HepG2 (cell line): ENCODE measurements around the gene TTLL6. TPM values are rescaled to one million over a fixed set of nuclear protein-coding genes. Genes with fewer than 3 reads are reported as not detected.

ENCODE experiments used
- ATAC-seq: fragments of 200-7000 bp; cut with Tn5 transposase; 3 replicates; pipeline ENCODE4 v1.9.1; 2020; ENCODE audit warnings: mild to moderate bottlenecking, moderate library complexity
- BruUV-seq: library from RNA; stranded (reverse); fragments of 400-500 nt; replicated peaks from 2 replicates; lab custom pipeline; 2021; lab: Mats Ljungman, UMichigan
- CTCF ChIA-PET: fragments of 300-600 bp; formaldehyde crosslinking; extraction: SDS; loops from one replicate; lab custom pipeline; 2021; ENCODE audit warnings: low total read pairs, inconsistent platforms, low intra/inter-chr PET ratio; lab: Yijun Ruan, JAX
- POLR2A ChIA-PET: fragments of 350-600 bp; sonication (Branson Sonifier 250); formaldehyde crosslinking; loops from one replicate; lab custom pipeline; 2020; ENCODE audit warnings: antibody characterized with exemption, inconsistent platforms; lab: Yijun Ruan, JAX
- DNase-seq: peaks from one replicate; pipeline ENCODE4 v3.0.0-alpha.2; 2015; ENCODE audit warnings: low spot score
- FAIRE-seq: peaks from 3 replicates; lab custom pipeline; 2011; peaks lifted over from hg19 to GRCh38; lab: Jason Lieb, UNC
- H2AFZ ChIP-seq: one replicate; pipeline ENCODE4 v1.6.1; 2011; ENCODE audit warnings: low read length, inconsistent platforms
- H3K27ac ChIP-seq: fragments of 300-600 bp; 3 replicates; pipeline ENCODE4 v1.8.0; 2011; ENCODE audit warnings: mixed run types, mild to moderate bottlenecking, mixed read lengths, low read length, inconsistent platforms; ENCODE audit not compliant: insufficient read depth; ENCODE audit errors: extremely low read length
- H3K27me3 ChIP-seq, 2 experiments: fragments of 200-600 bp in 1 of 2; 2 replicates in 1 of 2; 3 replicates in 1 of 2; pipeline versions ENCODE4 v1.6.0 to v1.8.0; 2011; ENCODE audit warnings: low read length in 2 of 2, mild to moderate bottlenecking in 2 of 2, moderate library complexity in 2 of 2, inconsistent platforms in 1 of 2; ENCODE audit not compliant: insufficient read depth in 2 of 2, control insufficient read depth in 1 of 2
- H3K36me3 ChIP-seq, 2 experiments: fragments of 200-600 bp in 1 of 2; replicated peaks in 1 of 2; 2 replicates in 1 of 2; 3 replicates in 1 of 2; pipeline versions ENCODE4 v1.5.1 to v1.8.0; 2011; ENCODE audit warnings: low read length in 2 of 2, inconsistent platforms in 1 of 2; ENCODE audit not compliant: insufficient read depth in 2 of 2, control insufficient read depth in 1 of 2
- H3K4me1 ChIP-seq: 2 replicates; pipeline ENCODE4 v1.5.1; 2012; ENCODE audit warnings: low read length, inconsistent platforms; ENCODE audit not compliant: insufficient read depth
- H3K4me2 ChIP-seq: 2 replicates; pipeline ENCODE4 v1.6.0; 2011; ENCODE audit warnings: low read depth, low read length, inconsistent platforms
- H3K4me3 ChIP-seq, 3 experiments: fragments of 200-600 bp in 1 of 3; sonication (generic), shearing (Covaris generic) in 1 of 3; replicated peaks in 1 of 3; 2 replicates each; pipeline ENCODE4 v1.5.1; 2011 to 2016; ENCODE audit warnings: low read length in 3 of 3, inconsistent platforms in 2 of 3, low read depth in 2 of 3, mild to moderate bottlenecking in 2 of 3, control low read depth in 1 of 3, mixed read lengths in 1 of 3; ENCODE audit not compliant: insufficient read depth in 1 of 3
- H3K79me2 ChIP-seq: one replicate; pipeline ENCODE4 v1.6.1; 2011; ENCODE audit warnings: low read length, inconsistent platforms; ENCODE audit not compliant: insufficient read depth
- H3K9ac ChIP-seq: 2 replicates; pipeline ENCODE4 v1.6.0; 2011; ENCODE audit warnings: mild to moderate bottlenecking, low read depth, low read length, inconsistent platforms; ENCODE audit not compliant: insufficient read depth
- H3K9me3 ChIP-seq: 2 replicates; pipeline ENCODE4 v1.5.1; 2012; ENCODE audit warnings: mild to moderate bottlenecking, low read length
- H4K20me1 ChIP-seq: 2 replicates; pipeline ENCODE4 v1.6.0; 2011; ENCODE audit warnings: inconsistent platforms, mild to moderate bottlenecking, low read length, moderate library complexity; ENCODE audit not compliant: insufficient read depth
- EED ChIP-seq: sonication (generic); formaldehyde crosslinking; IDR thresholded peaks from 2 replicates; pipeline ENCODE4 v1.5.0; 2020; ENCODE audit warnings: mild to moderate bottlenecking, missing genetic modification reagents
- HNRNPK ChIP-seq: fragments of 200-400 bp; formaldehyde crosslinking; IDR thresholded peaks from 2 replicates; pipeline ENCODE4 v1.6.1; 2018; ENCODE audit warnings: low read length, low read depth, moderate library complexity, mild to moderate bottlenecking; ENCODE audit not compliant: poor library complexity, severe bottlenecking
- ISL2 ChIP-seq: sonication (generic); formaldehyde crosslinking; IDR thresholded peaks from 2 replicates; pipeline ENCODE4 v1.5.0; 2020; ENCODE audit warnings: missing genetic modification reagents
- KDM2A ChIP-seq: sonication (generic); formaldehyde crosslinking; IDR thresholded peaks from 2 replicates; pipeline ENCODE4 v1.4.0; 2020; ENCODE audit warnings: low read depth, missing genetic modification reagents, borderline replicate concordance
- NAIF1 ChIP-seq: sonication (generic); formaldehyde crosslinking; IDR thresholded peaks from 2 replicates; pipeline ENCODE4 v1.5.0; 2020; ENCODE audit warnings: mild to moderate bottlenecking, missing genetic modification reagents, borderline replicate concordance
- SRSF9 ChIP-seq: fragments of 200-400 bp; formaldehyde crosslinking; IDR thresholded peaks from 2 replicates; pipeline ENCODE4 v1.6.1; 2018; ENCODE audit warnings: borderline replicate concordance, mild to moderate bottlenecking, low read depth, low read length; ENCODE audit not compliant: insufficient read depth, poor library complexity, severe bottlenecking
- XRCC5 ChIP-seq: fragments of 200-400 bp; formaldehyde crosslinking; optimal IDR thresholded peaks from 2 replicates; pipeline ENCODE3; 2017; ENCODE audit warnings: mild to moderate bottlenecking, low read length
- ZBTB21 ChIP-seq: sonication (generic); formaldehyde crosslinking; IDR thresholded peaks from 2 replicates; pipeline ENCODE4 v1.4.0; 2020; ENCODE audit warnings: missing genetic modification reagents
- ZNF256 ChIP-seq: sonication (generic); formaldehyde crosslinking; conservative IDR thresholded peaks from 2 replicates; pipeline ENCODE4 v1.4.0; 2020; ENCODE audit warnings: missing genetic modification reagents
- ZNF282 ChIP-seq: fragments of 450-650 bp; IDR thresholded peaks from 2 replicates; pipeline ENCODE4 v1.6.1; 2018; ENCODE audit not compliant: partially characterized antibody
- ZNF451 ChIP-seq: sonication (generic); formaldehyde crosslinking; IDR thresholded peaks from 2 replicates; pipeline ENCODE4 v1.5.0; 2020; ENCODE audit warnings: mild to moderate bottlenecking, missing genetic modification reagents
- ZNF629 ChIP-seq: sonication (generic); formaldehyde crosslinking; conservative IDR thresholded peaks from 2 replicates; pipeline ENCODE4 v1.5.0; 2020; ENCODE audit warnings: missing genetic modification reagents
- ZNF660 ChIP-seq: sonication (generic); formaldehyde crosslinking; IDR thresholded peaks from 2 replicates; pipeline ENCODE4 v1.5.1; 2020; ENCODE audit warnings: mild to moderate bottlenecking, low read depth, missing genetic modification reagents, borderline replicate concordance
- WGBS: methylation state at CpG from one replicate; pipeline ENCODE4 v1.1.6; 2017; ENCODE audit warnings: low lambda C conversion rate; 5-methylcytosine and 5-hydroxymethylcytosine counted together
- in situ Hi-C: cut with HindIII; loops from 2 replicates; pipeline ENCODE4 v1.10.0; 2017; ENCODE audit warnings: low pct_unique_long_range_greater_than_20kb; ENCODE audit not compliant: extremely low pct_ligation_motif_present
- intact Hi-C: fragments of 100-400 bp; cut with micrococcal nuclease; formaldehyde crosslinking; loops from one replicate; pipeline ENCODE4 v1.10.0; 2022; ENCODE audit not compliant: unreplicated experiment
- polyA plus RNA-seq, 8 experiments: library from polyadenylated mRNA; depleted of rRNA in 3 of 8; stranded (reverse) in 7 of 8; unstranded in 1 of 8; fragments of >200 nt; fragmentation: Illumina TruSeq in 4 of 8; extraction: Trizol in 4 of 8; gene quantifications; 2 replicates each; pipeline versions ENCODE4 v1.2.1 to v1.2.3, GENCODE V29; 2011 to 2016; ENCODE audit warnings: low read depth in 4 of 8, missing spikeins in 1 of 8, mixed read lengths in 1 of 8; ENCODE audit not compliant: insufficient read depth in 1 of 8
- total RNA-seq, 5 experiments: library from RNA; depleted of rRNA; stranded (reverse); fragments of >200 nt; fragmentation: Illumina TruSeq; extraction: Trizol; gene quantifications; 2 replicates each; pipeline ENCODE4 v1.2.3, GENCODE V29; 2016; ENCODE audit warnings: low read depth in 1 of 5
- TF ChIP-seq, protein P1 (sequence below): sonication (generic); formaldehyde crosslinking; IDR thresholded peaks from 2 replicates; pipeline ENCODE4 v1.9.0; 2022; ENCODE audit warnings: low read depth, missing genetic modification reagents
- TF ChIP-seq, protein P2 (sequence below), 2 experiments: sonication (generic) in 1 of 2; formaldehyde crosslinking in 1 of 2; IDR thresholded peaks; 2 replicates each; pipeline versions ENCODE4 v1.5.1 to v1.6.1; 2011 to 2020; ENCODE audit warnings: borderline replicate concordance in 1 of 2, low read depth in 1 of 2, low read length in 1 of 2, mild to moderate bottlenecking in 1 of 2, missing genetic modification reagents in 1 of 2, moderate library complexity in 1 of 2
- TF ChIP-seq, protein P3 (sequence below): sonication (generic); formaldehyde crosslinking; IDR thresholded peaks from 2 replicates; pipeline ENCODE4 v1.4.0; 2020; ENCODE audit warnings: missing genetic modification reagents, borderline replicate concordance

The TTLL6 gene
- total and polyA plus RNA-seq, 2 of the 13 experiments (the other 11 are each of a cell fraction or from before 2014, with no cell fraction given): 0.04 to 0.08 TPM

DNA sequence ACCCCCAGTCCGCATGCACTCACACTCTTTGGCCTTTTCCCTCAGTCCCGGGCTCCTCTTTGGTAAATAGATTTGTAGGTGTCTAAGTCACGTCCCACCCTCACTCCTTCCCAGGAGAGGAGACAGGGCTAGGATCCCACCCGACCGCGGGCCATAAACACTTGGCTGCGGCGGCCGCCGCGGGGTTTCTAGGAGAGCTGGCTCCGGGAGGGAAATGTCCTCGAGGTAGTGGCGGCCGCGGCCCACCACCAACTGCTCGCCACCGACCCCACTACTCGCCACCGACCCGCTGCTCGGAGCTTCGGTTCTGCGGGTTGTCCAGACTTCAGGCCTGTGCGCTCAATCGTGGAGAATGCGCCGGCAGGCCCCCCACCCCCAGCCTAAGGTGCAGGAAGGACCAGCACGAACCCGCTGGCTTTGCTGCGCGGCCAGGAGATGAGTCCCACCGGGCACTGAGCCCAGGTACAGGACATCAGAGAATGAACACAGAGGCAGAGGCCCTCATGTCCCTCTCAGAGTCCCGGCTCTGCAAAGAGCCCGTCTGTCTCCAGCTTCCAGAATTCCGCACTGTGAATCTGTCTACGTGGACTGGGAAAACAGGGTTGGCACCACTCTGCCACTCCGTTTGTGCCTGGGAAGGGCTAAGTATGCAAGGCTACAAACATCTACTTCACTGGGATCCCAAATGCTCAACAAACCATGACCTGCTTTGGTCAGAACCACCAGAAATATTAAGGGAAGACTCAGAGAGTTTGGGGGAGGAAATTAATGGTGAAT lies 91.6 kb downstream of the TTLL6 start:
- H3K79me2 ChIP-seq: no peaks in the 10 kb centered on the region
- no peak overlapping the region for H3K4me3 ChIP-seq
- H3K27me3 ChIP-seq: peaks cover 26 to 88% of the 10 kb centered on the region in 2 experiments
- DNase-seq (no peak), ATAC-seq (no peak), FAIRE-seq (no peak)
- ChIA-PET POLR2A (interaction anchor here (1.0 to 1.6 kb wide), 2 partner anchors 65 to 153 kb away, joined by 4 to 5 read pairs; no protein-coding TSS in a partner anchor), CTCF (interaction anchor here (0.6 to 3.8 kb wide), 3 partner anchors 65 to 153 kb away, joined by 3 to 47 read pairs (median 37); no protein-coding TSS in a partner anchor)
- H4K20me1 ChIP-seq: no peaks in the 10 kb centered on the region
- no peak overlapping the region for H2AFZ ChIP-seq
- H3K9me3 ChIP-seq: no peaks in the 10 kb centered on the region
- H3K27ac ChIP-seq: no peak overlapping the region
- no TSS peak for BruUV-seq
- 45% methylated on average over 22 of the region's 38 CpGs for WGBS
- no peak overlapping the region for H3K9ac ChIP-seq
- H3K4me1 ChIP-seq: no peaks in the 10 kb centered on the region
- H3K36me3 ChIP-seq: no peaks in the 10 kb centered on the region
- in situ Hi-C loops (loop anchor here (5.0 kb wide), 2 partner anchors 62 to 152 kb away; no protein-coding TSS in a partner anchor), intact Hi-C loops (loop anchor here (2.0 kb wide), 1 partner anchor 153 kb away; no protein-coding TSS in a partner anchor)
- peak overlapping the region; percentile 11; the same call in 1 of the 2 replicates for H3K4me2 ChIP-seq
- no peak for TF ChIP-seq SRSF9
- no peak for TF ChIP-seq HNRNPK
- TF ChIP-seq ZNF282: no peak
- TF ChIP-seq ZNF660 (CRISPR knock-in tag): no peak
- TF ChIP-seq KDM2A: no peak
- no peak for TF ChIP-seq ZNF451 (CRISPR knock-in tag)
- TF ChIP-seq, protein P1, sequence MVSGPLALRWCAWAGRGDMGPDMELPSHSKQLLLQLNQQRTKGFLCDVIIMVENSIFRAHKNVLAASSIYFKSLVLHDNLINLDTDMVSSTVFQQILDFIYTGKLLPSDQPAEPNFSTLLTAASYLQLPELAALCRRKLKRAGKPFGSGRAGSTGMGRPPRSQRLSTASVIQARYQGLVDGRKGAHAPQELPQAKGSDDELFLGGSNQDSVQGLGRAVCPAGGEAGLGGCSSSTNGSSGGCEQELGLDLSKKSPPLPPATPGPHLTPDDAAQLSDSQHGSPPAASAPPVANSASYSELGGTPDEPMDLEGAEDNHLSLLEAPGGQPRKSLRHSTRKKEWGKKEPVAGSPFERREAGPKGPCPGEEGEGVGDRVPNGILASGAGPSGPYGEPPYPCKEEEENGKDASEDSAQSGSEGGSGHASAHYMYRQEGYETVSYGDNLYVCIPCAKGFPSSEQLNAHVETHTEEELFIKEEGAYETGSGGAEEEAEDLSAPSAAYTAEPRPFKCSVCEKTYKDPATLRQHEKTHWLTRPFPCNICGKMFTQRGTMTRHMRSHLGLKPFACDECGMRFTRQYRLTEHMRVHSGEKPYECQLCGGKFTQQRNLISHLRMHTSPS (CRISPR knock-in tag): no peak
- TF ChIP-seq, protein P2, sequence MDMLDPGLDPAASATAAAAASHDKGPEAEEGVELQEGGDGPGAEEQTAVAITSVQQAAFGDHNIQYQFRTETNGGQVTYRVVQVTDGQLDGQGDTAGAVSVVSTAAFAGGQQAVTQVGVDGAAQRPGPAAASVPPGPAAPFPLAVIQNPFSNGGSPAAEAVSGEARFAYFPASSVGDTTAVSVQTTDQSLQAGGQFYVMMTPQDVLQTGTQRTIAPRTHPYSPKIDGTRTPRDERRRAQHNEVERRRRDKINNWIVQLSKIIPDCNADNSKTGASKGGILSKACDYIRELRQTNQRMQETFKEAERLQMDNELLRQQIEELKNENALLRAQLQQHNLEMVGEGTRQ (IDR thresholded peaks at IDR 0.05; ENCODE audit: low read depth, low read length): no peak
- TF ChIP-seq, protein P2 (CRISPR knock-in tag; IDR thresholded peaks at IDR 0.05; ENCODE audit: borderline replicate concordance): no peak
- TF ChIP-seq, protein P3, sequence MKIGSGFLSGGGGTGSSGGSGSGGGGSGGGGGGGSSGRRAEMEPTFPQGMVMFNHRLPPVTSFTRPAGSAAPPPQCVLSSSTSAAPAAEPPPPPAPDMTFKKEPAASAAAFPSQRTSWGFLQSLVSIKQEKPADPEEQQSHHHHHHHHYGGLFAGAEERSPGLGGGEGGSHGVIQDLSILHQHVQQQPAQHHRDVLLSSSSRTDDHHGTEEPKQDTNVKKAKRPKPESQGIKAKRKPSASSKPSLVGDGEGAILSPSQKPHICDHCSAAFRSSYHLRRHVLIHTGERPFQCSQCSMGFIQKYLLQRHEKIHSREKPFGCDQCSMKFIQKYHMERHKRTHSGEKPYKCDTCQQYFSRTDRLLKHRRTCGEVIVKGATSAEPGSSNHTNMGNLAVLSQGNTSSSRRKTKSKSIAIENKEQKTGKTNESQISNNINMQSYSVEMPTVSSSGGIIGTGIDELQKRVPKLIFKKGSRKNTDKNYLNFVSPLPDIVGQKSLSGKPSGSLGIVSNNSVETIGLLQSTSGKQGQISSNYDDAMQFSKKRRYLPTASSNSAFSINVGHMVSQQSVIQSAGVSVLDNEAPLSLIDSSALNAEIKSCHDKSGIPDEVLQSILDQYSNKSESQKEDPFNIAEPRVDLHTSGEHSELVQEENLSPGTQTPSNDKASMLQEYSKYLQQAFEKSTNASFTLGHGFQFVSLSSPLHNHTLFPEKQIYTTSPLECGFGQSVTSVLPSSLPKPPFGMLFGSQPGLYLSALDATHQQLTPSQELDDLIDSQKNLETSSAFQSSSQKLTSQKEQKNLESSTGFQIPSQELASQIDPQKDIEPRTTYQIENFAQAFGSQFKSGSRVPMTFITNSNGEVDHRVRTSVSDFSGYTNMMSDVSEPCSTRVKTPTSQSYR: no peak
- TF ChIP-seq ZNF629 (CRISPR knock-in tag): no peak
- no peak for TF ChIP-seq ZBTB21 (CRISPR knock-in tag)
- no peak for TF ChIP-seq XRCC5
- TF ChIP-seq NAIF1 (CRISPR knock-in tag): no peak
- TF ChIP-seq ZNF256 (CRISPR knock-in tag): no peak
- no peak for TF ChIP-seq EED (CRISPR knock-in tag)
- TF ChIP-seq ISL2 (CRISPR knock-in tag): no peak
